ENCODE data around the gene CCDC82. TPM values are rescaled to one million over a fixed set of nuclear protein-coding genes. Genes with fewer than 3 reads are reported as not detected.

The CCDC82 gene
- total and polyA plus RNA-seq, 9 donors = 14.8 to 31.8 (median 23.0) TPM

- no peaks in the 10 kb centered on the region for H3K9me3 ChIP-seq
- 18 to 25% (median 21%) methylated on average over 3 of the region's 3 CpGs for WGBS, 3 donors
- H3K4me1 ChIP-seq (ENCODE audit: insufficient read depth) = peaks cover 22% of the 10 kb centered on the region
- peak overlapping the region in 1 of 2 donors; percentile 67 for H3K27ac ChIP-seq
- DNase-seq = no peak
- intact Hi-C loops (cut with DNase I) = no loop called here
- H3K27me3 ChIP-seq = no peaks in the 10 kb centered on the region
- H3K36me3 ChIP-seq = no peaks in the 10 kb centered on the region
- no peak for TF ChIP-seq CTCF (IDR thresholded peaks at IDR 0.05)
- TF ChIP-seq EP300 (IDR thresholded peaks at IDR 0.05) = no peak
- TF ChIP-seq POLR2A (IDR thresholded peaks at IDR 0.05) = no peak
- peak overlapping the region; percentile 8 for H3K4me3 ChIP-seq
Measured at GRCh38 chr11:96307776-96308140, 82.0 kb downstream of the CCDC82 start.

DNA sequence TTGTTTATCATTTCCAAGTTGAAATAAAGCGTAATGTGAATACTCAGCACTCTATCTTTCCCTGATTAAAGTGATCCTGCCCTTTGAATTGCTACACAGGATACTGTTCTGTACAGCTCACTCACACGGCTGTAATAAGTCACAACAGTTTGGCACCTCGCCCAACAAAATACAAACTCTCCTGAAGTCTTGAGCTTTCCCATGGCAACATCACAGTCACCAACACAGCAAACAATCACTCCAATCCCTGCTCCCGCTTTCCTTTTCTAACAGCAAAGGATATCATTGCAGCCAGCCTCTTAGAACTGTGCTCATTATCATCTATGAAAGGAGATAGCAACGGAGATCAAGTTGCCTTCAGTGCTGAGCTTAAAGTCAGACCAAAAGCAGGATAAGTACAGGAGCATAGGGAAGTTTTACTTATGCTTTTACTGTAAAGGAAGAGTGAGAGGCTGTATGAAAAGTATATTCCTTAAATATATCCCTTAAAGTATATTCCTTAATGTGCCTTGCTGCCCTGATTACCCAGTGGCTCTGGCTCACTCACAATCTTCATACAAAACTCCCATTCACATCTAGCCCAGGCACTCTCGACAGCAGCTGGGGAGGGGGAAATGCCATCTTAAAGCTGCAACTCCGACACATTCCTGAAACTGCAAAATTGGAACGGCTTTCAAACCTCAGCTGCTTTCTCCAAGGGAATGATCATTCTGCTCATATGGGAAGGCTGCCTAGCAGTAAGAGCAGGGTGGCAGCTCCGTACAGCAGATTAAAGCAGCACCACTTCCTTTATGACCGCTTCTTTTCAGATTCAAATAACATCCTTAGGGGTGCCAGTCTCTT lies 82.6 kb downstream of the CCDC82 start:
- Histone ChIP-seq H3K27me3 (no peaks in the 10 kb centered on the region), H3K4me1 (ENCODE audit: insufficient read depth) (peaks cover 24% of the 10 kb centered on the region), H3K27ac (peak overlapping the region in 1 of 2 donors; percentile 67), H3K4me3 (peak overlapping the region; percentile 8), H3K36me3 (no peaks in the 10 kb centered on the region), H3K9me3 (no peaks in the 10 kb centered on the region)
- 0 to 3% (median 1%) methylated on average over 10 of the region's 10 CpGs for WGBS, 3 donors
- peak; percentile 52 to 88 (median 73) for DNase-seq
- TF ChIP-seq CTCF (IDR thresholded peaks at IDR 0.05) (no peak), EP300 (IDR thresholded peaks at IDR 0.05) (no peak), POLR2A (IDR thresholded peaks at IDR 0.05) (no peak)
- intact Hi-C loops (cut with DNase I) = no loop called here

DNA sequence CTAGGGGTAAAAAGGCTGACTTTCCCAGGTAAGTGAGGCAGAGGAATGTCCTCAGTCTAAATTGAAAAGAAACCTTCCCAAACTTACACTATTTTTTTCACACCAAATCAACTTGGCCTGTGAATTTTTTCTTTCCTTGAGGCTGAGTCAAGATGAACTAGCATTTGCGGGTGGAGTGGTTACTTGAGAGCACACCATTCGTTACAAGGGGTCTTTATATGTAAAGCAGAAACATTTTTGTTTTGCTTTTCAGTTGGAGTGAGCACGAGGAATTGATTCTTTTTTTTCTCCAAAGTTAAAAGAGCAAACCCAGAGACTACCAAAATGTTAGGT lies 83.1 kb downstream of the CCDC82 start:
- Histone ChIP-seq H3K4me1 (ENCODE audit: insufficient read depth) (peaks cover 22% of the 10 kb centered on the region), H3K27ac (peak overlapping the region; percentile 7 to 67), H3K36me3 (no peaks in the 10 kb centered on the region), H3K27me3 (no peaks in the 10 kb centered on the region), H3K9me3 (no peaks in the 10 kb centered on the region), H3K4me3 (no peak overlapping the region)
- no peak for DNase-seq
- intact Hi-C loops (cut with DNase I) = no loop called here
- 1 to 3% (median 3%) methylated on average over 3 of the region's 3 CpGs for WGBS, 3 donors
- peak in 1 of 3 donors; percentile 14 for TF ChIP-seq CTCF (IDR thresholded peaks at IDR 0.05)
- TF ChIP-seq EP300 (IDR thresholded peaks at IDR 0.05) = no peak

DNA sequence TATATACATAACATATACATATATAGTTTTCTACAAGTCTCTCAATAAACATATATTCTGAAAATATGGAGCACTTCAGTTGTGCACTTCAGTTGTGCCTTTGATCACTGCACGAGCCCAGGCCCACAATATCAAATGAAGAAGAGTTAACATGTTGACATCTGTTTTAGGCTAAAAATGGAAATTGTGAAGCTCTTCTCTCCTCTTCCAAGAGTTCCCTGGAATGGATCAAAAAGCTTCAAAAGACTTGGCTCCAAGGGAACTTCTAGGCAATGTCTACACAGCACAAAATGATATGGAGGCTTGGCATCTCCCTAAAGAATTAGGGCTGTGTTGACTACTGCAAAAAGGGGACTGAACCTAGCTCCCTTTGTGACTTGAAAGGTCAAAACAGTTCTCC lies 83.6 kb downstream of the CCDC82 start:
- 53 to 70% (median 66%) methylated on average over 1 of the region's 1 CpG for WGBS, 3 donors
- intact Hi-C loops (cut with DNase I) = no loop called here
- H3K4me1 ChIP-seq (ENCODE audit: insufficient read depth) = peaks cover 22% of the 10 kb centered on the region

More for the DNA sequence above, 83.6 kb downstream of the CCDC82 start:
- H3K27me3 ChIP-seq = no peaks in the 10 kb centered on the region
- DNase-seq = no peak
- TF ChIP-seq POLR2A (IDR thresholded peaks at IDR 0.05) (no peak), CTCF (IDR thresholded peaks at IDR 0.05) (no peak), EP300 (IDR thresholded peaks at IDR 0.05) (no peak)
- no peak overlapping the region for H3K4me3 ChIP-seq
- H3K36me3 ChIP-seq = no peaks in the 10 kb centered on the region
- no peaks in the 10 kb centered on the region for H3K9me3 ChIP-seq
- H3K27ac ChIP-seq = peak overlapping the region; percentile 7 to 67
